NCI-H510A (cell line): ENCODE measurements around the gene DYDC2.
A peak's percentile ranks its signal among the peaks of the same experiment; 100 is the strongest.
"Not testable (repeated sequence)": the region's sequence is repeated elsewhere in the genome, so short reads cannot be mapped to it uniquely, and the experiment has no call there.

Experiments
- DNase-seq: peaks from one replicate; lab custom pipeline; 2025; lab: John Stamatoyannopoulos, UW

The DYDC2 gene

GRCh38 chr10:80356563-80356988 is at the start of gene DYDC2, which contains the start of gene DYDC1:
TSS of gene DYDC2 (plus strand) at chr10:80356781. CDS start at chr10:80362444, 5,663 bp downstream.
TSS of gene DYDC1 (minus strand) at chr10:80356755. CDS start at chr10:80352601, 4,154 bp downstream.
- peak; percentile 86 for DNase-seq

GRCh38 chr10:80313523-80313922 is 43.1 kb upstream of the DYDC2 start:
- DNase-seq: no peak

DNA sequence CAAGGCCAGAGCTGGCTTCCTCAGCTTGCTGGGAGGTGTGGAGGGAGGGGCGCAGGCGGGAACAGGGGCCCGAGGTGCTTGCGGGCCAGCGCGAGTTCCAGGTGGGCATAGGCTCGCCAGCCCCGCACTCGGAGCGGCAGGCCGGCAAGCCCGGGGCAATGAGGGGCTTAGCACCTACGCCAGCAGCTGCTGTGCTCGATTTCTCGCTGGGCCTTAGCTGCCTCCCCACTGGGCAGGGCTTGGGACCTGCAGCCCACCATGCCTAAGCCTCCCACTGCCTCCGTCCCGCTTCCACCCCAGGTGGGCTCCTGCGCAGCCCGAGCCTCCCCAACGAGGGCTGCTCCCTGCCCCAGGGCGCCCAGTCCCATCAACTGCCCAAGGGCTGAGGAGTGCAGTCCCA is 41.2 kb upstream of the DYDC2 start:
- no peak for DNase-seq

GRCh38 chr10:80318742-80319141 is 37.8 kb upstream of the DYDC2 start:
- no peak for DNase-seq

GRCh38 chr10:80319318-80319717 is 37.3 kb upstream of the DYDC2 start:
- no peak for DNase-seq

DNA sequence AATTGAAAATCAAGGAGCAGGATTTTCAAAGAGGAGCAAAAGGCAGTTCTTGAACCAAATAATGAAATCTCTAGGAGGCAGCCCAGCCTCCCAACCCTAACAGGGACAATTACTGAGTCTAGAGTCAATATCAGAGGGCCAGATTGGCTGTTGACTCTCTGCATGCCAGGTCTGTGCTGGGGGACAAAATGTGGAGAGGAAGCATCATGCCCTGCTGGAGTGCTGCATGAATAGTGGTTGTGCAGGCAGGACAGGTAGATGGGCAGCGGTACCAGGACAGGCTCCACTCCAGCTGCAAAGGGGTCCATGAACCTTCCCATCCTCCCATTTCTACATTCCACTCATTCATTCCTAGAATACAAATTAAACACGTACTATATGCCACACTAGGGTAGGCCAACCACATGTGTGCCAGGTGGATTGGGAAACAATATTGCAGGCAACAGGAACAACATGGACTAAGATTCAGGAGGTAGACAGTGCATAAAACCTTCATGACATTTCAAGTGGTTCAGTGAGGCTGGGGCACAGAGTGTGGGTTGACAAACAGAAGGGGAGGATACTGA is 36.8 kb upstream of the DYDC2 start:
- no peak for DNase-seq

GRCh38 chr10:80320377-80320776 is 36.2 kb upstream of the DYDC2 start:
- DNase-seq: no peak

DNA sequence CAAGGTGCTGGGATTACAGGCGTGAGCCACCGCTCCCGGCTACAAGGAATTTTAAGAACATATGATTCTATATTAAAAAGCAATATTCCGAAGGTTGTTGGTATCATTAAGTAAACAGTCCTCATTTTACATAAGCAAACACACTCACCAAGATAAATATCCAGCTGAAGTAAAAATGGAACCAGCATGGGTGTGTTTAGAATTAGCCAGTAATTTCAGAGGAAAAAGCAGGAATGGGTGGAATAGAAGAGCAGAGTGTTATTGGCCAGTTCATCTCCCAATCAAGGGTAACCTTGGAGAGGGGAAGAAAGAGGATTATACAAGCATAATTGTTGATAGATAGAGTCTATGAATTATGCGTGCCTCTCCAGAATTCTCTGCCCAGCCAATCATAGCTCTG is 35.4 kb upstream of the DYDC2 start:
- no peak for DNase-seq

- no peak for DNase-seq
Measured at GRCh38 chr10:80322158-80322557, 34.4 kb upstream of the DYDC2 start.

DNA sequence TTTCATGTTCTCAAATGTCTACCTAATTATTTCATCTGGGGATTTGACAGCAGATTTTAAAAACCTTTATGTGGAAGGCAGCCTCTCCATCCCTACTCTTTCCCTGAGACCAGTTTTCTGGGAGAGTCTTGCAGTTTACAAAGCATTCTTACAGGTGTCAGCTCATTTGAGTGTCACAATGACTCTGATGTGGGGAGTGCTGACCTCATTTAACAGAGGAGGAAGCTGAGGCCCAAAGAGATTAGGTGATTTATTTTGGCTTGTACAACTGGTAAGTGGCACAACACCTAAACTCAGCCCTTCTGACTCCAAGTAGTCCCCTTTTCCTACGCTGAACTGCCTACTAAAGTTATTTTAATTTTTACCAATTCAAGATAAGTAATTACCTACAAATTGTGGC is 33.9 kb upstream of the DYDC2 start:
- no peak for DNase-seq

DNA sequence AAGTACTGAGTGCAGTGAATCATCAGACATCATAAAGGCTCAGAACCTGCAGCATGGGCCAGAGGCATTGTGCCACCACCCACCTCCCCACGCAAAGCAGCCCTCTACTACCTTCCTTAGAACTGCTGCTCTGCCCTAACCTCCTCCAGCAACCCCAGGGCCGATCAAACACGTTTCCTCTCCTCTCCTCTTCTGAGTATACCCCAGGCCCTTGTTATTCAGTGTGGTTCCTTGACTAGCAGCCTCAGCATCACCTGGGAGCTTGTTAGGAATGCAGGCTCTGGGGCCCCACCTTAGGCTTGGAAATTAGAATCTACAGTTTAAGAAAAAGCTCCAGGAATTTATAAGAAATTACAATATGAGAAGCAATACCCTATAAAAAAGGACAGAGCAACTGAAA is 33.3 kb upstream of the DYDC2 start:
- DNase-seq: no peak

DNA sequence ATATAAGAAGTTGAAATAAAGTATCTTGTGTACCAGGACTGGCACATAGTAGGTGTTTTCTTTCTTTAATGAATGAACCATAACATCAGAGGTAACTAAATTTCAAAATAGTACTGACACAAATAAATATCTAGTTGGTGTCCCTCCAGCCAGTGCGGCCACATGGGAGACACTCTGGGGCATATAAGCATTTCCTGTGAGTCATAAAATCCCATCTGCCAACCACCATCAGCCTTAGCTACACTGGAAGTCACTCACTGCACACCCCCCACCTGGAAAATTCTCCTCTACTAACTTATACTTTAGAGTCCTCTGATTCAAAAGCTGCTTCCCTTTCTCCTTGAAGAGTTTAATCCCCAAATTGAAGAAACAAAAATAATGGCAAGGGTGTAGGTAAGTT is 32.5 kb upstream of the DYDC2 start:
- no peak for DNase-seq

- DNase-seq: no peak
Measured at GRCh38 chr10:80324891-80325364, 31.7 kb upstream of the DYDC2 start.

- no peak for DNase-seq
Measured at GRCh38 chr10:80333983-80334382, 22.6 kb upstream of the DYDC2 start.

GRCh38 chr10:80344276-80344675 is 12.3 kb upstream of the DYDC2 start:
- DNase-seq: no peak

GRCh38 chr10:80344912-80345311 is 11.7 kb upstream of the DYDC2 start:
- DNase-seq: no peak

GRCh38 chr10:80350251-80350650 is 6.3 kb upstream of the DYDC2 start:
- DNase-seq: no peak

GRCh38 chr10:80351220-80351619 is 5.4 kb upstream of the DYDC2 start:
- DNase-seq: no peak

GRCh38 chr10:80356989-80357850 is 639 bp downstream of the DYDC2 start:
- DNase-seq: peak; percentile 72

- DNase-seq: no peak
Measured at GRCh38 chr10:80357851-80358125, 1.2 kb downstream of the DYDC2 start.

DNA sequence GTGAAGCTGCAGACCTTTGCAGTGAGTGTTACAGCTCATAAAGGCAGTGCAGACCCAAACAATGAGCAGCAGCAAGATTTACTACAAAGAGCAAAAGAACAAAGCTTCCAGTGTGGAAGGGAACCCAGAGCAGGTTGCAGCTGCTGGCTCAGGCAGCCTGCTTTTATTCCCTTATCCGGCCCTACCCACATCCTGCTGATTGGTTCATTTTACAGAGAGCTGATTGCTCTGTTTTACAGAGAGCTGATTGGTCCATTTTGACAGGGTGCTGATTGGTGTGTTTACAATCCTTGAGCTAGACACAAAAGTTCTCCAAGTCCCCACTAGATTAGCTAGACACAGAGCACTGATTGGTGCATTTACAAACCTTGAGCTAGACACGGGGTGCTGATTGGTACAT is 2.3 kb downstream of the DYDC2 start:
- not testable (repeated sequence) for DNase-seq

DNA sequence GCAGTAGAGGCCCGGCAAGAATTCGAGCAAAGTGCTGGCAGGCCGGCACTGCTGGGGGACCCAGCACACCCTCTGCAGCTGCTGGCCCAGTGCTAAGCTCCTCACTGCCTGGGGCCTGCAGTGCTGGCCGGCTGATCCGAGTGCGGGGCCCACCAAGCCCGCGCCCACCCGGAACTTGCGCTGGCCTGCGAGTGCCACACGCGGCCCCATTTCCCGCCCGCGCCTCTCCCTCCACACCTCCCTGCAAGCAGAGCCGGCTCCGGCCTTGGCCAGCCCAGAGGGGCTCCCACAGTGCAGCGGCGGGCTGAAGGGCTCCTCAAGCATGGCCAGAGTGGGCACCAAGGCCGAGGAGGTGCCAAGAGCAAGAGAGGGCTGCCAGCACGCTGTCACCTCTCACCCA is 3.1 kb downstream of the DYDC2 start:
- no peak for DNase-seq

DNA sequence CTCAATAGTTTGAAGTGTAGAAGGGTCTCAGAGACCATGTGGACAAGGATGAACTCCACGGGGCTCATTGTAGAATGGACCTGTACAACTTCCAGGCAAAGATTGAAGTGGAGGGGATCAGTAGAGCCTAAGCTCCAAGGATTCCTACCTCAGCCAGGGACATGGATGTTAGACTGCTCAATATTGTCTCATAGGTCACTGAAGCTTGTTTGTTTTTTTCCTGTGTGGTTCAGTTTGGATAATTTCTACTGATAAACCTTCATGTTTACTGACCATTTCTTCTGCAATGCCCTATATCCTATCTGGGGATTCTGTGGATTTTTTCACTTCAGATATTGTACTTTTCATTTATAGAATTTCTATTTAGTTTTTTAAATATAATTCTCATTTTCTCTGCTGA is 8.9 kb downstream of the DYDC2 start:
- no peak for DNase-seq

DNA sequence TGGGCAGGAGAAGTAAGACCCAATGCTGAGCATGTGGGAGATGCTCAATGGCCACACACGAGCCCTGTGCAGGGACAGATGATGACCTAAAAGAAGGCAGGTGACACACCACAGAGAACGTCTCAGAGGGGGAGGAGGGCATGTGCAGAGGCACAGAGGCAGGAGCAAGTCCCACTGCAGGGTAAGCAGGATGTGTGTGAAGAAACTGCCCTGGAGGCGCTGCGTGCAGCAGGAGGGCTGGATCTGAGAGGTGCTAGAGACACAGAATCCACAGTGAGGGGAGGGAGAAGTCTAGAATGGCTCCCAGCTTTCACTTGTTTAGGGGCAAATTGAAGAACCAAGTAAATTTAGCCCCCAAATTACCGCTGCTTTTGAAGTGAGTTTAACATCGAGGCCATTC is 14.9 kb downstream of the DYDC2 start:
- no peak for DNase-seq
